Ovary (tissue), 3 donors: Measurements from ENCODE around the gene LCP1.

ENCODE experiments used
- CTCF ChIP-seq, 3 donors: fragments of 450-650 bp in 2 of 3; fragments of 200-600 bp in 1 of 3; IDR thresholded peaks; one replicate each; pipeline versions ENCODE4 v1.5.1 to v1.8.0; 2016 to 2022; ENCODE audit warnings: antibody characterized with exemption in 3 of 3, mild to moderate bottlenecking in 1 of 3
- EP300 ChIP-seq: sonication (generic); formaldehyde crosslinking; IDR thresholded peaks from one replicate; pipeline ENCODE4 v1.6.1; 2017; ENCODE audit warnings: antibody characterized with exemption
- POLR2A ChIP-seq: fragments of 450-650 bp; IDR thresholded peaks from one replicate; pipeline ENCODE4 v1.6.1; 2017; ENCODE audit warnings: antibody characterized with exemption, mild to moderate bottlenecking, moderate library complexity
- donor health status: DM: no; HTN: no; CAD: no.

GRCh38 chr13:46171739-46172138, 10.2 kb downstream of the LCP1 start:
- no peak for TF ChIP-seq POLR2A
- no peak for TF ChIP-seq CTCF (IDR thresholded peaks at IDR 0.05)
- TF ChIP-seq EP300, result no peak
